OCI-LY1 (cell line): Measurements from ENCODE around the gene AP2B1.

ENCODE experiments used
- CTCF ChIP-seq: fragments of 200-600 bp; sonication (generic), shearing (Covaris generic); IDR thresholded peaks from 2 replicates; pipeline ENCODE4 v1.5.1; 2017; ENCODE audit warnings: mild to moderate bottlenecking, antibody characterized with exemption, low read length, moderate library complexity, mixed read lengths
- EZH2 ChIP-seq: fragments of 200-600 bp; sonication (generic), shearing (Covaris generic); IDR thresholded peaks from 2 replicates; pipeline ENCODE4 v1.8.0; 2017; ENCODE audit warnings: borderline replicate concordance, mixed run types, mild to moderate bottlenecking, antibody characterized with exemption, low read length, moderate library complexity, mixed read lengths

DNA sequence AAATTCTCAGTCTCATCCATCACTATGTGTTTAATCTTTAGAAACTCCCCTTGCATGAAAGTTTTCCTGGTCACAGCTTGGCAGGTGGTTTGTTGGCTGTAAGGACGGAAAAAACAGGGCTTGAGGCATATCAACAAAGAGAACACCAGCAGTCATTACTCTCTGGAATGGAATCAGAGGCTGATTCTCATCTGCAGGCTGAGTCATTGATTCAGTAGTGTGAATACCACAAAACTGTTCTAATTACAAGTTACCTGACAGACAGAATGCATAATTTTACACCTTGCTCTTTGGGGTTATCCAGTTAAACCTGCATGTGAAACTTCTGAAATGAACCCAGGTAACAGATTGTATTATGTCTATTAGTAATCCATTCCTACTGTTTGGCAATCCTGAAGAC is 38.1 kb upstream of the AP2B1 start:
- no peak for TF ChIP-seq EZH2
- no peak for TF ChIP-seq CTCF
